HG02973 (cell line): ENCODE data around the gene CADPS.
"Not testable (repeated sequence)": the region's sequence is repeated elsewhere in the genome, so short reads cannot be mapped to it uniquely, and the experiment has no call there.

ENCODE experiments used
- ATAC-seq: cut with Tn5 transposase; IDR thresholded peaks from one replicate; pipeline ENCODE4 v1.9.1; 2021; ENCODE audit warnings: moderate library complexity; ENCODE audit not compliant: unreplicated experiment

Gene CADPS

DNA sequence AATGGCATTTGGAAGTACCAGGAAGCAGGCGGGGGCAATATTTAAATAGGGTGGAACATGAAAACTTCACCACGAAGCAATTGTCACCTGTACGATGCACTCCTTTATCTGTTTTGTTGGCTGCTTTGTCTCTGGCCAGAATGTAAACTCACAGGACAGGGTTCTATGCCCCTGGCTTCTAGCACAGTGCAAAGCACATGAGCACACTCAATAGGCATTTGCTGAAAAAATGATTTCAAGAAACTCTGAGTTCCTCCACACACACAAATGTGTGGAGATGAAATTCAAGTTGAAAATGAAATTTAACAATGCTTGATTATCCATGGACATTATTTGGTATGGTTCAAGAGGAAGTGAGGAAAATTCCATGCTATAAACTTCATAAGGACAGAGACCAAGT is 272.2 kb downstream of the CADPS start:
- no peak for ATAC-seq

DNA sequence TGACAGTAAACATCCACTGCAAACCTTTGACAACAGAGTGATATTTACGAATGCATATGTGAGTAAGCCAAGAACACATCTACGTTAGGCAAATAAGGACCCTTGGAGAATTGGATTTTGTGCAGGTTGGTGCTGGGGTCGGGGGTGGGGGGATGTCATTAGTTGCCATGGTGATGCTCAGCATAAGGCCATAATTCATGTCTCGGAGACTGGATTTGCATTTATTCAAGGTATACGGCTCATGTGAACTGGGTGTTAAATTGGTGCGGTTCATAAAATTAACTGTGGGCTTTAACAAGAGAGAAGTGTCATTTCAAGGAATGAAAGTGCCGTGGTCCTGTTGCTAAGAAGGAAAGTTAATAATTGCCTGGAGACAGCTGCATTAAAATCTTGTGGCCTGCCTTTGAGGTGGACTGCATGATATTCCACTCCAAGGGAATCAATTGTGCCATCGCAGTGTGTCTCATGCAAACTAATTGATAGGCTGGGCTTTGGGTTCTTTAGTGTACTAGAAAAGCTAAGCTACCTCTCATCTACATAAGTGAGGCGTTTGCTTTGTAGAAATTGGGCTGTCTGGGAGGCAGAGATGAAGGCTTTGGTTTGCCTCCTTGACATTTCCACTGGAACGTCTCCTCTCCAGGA is 273.0 kb downstream of the CADPS start:
- no peak for ATAC-seq

DNA sequence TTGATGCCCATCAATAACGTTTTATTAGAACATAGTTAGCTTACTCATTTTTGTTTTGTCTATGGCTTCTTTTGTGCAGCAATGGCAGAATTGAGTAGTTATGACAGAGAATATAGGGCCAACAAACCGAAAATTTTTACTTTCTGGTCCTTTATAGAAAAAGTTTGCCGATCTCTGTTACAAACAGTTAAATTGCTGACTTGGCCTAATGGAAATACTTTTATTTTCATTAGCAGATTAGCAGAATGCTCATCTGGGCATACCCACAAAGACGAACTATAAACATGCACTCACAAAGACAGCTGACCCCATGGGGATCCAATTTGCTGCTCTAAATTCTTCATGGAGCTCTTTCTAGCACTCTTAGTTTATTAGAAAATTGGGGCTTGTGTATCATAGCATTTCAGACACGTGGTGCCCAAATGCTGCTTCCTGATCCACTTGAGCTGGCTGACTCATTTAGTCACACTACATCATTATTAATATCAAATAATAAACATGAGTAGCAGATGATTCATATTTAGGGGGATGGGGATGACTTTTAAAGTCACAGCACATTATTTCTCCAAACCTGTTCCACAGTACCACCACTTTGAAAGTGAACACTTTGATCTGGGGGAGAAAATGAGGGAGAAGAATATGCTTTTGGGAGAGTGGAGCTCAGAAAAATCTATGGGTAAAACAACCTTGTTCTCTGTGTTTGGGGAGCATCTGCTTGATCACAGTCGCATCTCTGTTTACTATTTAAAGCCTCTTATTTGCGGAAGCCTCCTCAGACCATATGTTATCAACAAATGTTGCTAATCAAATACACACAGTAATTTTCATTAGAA is 273.8 kb downstream of the CADPS start:
- ATAC-seq: no peak

DNA sequence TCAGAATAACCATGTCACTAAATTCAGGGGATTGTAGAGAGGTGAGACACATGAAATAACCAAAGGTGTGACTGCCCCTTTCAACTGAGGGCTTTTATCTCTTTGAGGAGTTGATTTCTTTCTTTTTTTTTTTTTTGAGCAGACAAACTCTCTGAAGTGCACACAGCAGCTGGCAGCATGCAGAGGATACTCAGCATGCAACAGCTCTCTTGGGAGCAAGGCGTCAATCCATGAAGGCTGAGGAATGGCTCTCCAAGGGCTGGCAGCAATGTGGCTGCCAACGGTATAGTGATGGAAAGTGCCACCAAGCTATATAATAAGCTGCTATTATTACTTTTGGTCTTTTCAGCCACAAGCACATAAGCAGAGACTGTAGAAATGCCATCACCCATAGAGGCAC is 275.2 kb downstream of the CADPS start:
- no peak for ATAC-seq

DNA sequence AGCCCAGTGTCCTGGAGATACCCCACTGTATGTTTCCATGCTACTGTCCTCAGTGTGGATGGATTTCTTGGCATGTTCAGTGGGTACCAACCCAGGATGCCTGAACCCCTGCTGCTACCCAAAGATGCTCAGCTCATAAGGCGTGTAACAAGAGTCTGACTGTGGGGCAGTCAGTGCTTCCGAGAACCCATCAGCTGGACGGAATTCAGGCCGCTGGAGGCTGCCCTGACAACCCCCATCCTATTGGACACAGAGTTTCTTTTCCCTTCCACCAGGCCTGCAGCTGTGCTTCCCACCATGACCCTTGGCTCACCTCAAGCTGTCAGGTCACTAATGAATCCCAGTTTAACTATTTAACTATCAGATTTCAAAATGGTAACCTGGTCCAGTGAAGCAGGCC is 277.7 kb downstream of the CADPS start:
- no peak for ATAC-seq

DNA sequence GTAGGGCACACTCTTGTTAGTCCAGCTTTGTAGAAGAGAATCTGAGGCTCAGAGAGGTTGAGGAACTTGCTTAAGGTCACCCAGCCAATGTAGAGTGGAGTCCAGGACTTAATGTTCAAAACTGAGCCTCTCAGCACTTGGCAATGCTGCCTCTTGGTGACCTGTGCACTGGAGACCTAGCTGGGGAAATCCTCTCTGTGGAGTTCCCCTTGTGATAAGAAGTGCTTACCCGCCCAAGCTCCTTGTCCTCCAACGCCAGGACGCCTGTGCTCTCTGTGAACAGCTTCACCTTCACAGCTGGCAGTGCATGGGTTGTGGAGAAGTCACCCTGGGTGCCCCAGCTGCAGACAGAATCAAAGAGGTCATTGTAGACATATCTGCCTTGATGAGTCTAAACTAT is 282.8 kb downstream of the CADPS start:
- no peak for ATAC-seq

DNA sequence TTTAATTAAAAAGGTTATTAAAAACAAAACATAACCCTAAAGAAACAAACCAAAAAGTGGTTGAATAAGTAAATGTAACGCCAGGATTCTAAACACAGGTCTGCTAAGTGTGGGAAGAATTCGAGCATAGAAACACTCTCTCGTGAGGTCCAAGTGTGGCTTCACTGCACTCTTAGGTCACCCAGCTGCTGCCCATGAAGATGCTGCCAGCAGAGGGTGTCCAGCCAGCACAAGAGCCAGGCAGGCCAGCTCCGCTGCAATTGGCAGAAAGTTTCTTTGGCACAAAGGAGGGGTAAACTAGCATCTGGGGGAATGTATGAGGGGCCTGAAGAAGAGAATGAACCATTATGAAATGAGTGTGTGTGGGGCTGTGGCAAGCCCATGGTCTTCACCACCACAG is 286.1 kb downstream of the CADPS start:
- no peak for ATAC-seq

DNA sequence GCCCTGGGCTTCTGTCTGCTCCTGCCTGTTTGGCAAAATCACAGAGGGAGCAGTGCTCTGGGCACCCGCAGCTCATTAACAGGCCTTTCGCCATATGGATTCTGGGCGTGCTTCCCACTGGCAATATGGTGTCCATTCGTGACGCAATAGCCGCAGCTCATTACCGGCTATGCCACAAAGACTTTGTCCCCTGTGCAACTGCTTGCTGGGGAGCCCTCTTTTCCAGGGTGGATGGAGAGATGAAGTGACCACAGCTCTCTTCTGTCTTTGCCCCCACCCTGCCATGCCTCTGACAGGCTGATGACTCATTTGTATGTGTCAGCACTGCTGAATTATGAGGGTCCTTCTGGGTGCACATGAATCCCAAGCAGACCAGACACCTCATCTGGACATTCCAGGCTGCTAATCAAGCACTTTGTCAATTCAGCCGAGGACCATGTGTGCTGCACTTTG is 287.6 kb downstream of the CADPS start:
- ATAC-seq: no peak

DNA sequence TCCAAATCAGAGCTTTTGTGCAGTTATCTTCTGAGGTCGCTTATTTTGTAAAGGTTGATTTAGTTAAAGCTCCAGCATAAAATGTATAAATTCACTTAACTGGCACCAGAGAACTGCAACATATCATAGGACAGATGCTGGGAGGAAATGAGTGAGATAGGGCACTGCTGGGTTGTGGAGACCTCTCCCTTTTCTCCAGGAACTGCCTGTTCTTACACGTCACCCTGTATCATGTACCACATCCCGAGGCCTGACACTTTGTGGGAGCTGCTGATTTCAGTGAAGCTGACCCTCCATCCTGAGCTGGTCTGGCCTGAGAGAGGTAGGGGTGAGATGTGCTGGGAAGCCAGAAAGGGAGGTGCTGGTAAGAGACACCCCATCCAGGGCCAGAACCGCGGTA is 288.0 kb downstream of the CADPS start:
- ATAC-seq: no peak

DNA sequence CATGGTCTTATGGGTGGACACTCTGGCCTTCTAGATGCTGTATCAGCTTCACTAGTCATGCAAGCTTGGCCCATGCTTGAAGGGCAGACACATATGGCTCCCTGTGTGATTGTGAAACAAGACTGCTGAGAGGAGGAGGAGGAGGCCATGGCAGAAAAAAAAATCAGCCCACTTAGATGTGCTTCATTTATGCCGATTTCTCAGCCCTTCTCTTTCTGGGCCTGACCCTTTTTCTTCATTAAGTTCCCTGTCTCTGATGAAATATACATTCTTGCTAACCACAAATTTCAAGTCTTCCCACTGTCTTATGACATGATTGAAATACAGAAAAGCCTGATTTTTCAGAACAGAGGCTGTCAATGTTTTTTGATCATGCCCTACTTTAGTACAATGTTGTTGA is 288.9 kb downstream of the CADPS start:
- ATAC-seq: no peak

DNA sequence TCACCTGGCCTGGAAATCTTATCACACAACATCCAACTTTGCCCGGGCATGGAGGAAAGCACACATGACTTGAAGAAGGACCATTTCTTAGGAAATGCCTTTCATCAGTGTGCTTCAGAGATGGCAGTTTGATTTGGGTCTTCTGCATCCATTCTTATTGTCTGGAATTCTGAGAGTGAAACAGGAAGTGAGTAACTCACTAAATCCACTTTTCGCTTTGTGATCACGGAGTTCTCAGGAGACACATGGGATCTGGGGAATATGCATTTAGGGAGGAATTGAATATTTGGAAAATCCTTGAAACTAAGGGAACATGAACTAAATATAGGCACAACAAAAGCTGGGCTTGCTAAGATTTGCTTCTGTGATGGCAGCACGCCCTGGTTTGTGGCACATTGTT is 289.4 kb downstream of the CADPS start:
- ATAC-seq: no peak

DNA sequence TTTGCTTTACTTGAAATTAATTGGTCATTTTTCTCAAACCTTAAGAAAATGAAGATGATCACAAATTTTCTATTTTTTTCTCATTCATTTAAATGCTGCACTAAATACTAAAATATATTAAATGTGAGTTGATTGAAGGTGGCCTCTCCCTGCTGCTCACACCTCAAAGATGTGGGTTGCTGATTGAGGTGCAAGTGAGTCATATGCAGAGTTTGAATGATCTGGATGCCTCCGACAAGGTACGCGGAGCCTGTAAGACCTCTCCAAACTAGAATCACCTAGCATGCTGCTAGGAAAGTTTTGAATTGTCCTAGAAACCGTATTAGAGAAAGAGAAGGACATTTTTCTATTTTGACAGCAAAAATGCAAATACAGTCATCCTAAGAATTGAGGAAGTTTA is 290.6 kb downstream of the CADPS start:
- ATAC-seq: no peak

DNA sequence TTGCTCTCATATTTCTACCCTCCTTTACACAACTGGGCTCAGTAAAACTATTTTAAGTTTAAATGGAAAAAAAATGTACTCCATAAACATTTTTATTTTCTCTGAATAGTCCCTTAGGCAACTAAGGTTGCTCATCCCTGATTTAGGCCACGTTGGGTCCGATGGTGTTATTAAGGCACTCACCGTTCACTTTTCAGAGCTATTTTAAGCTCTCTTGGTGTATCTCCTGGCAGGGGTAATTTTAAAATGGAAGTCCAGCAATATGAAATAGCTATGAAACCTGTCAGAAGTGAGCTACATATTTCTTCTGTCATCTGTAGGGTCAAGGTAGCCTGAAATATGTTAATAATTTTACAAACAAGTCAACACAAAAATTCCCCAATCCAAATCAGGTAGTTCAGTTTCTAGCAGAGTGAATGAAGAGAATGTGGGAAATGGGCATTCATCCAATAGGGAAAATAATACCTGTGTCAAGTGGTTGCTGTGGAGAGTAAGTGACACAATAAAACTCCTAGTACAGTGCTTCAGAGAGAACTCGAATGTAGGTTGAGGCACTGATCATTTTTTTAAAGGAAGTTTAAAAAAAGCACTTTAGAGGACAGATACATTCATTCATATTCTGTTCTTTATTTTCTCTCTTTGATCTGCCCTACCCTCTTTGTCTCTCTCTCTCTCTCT is 292.6 kb downstream of the CADPS start:
- no peak for ATAC-seq

DNA sequence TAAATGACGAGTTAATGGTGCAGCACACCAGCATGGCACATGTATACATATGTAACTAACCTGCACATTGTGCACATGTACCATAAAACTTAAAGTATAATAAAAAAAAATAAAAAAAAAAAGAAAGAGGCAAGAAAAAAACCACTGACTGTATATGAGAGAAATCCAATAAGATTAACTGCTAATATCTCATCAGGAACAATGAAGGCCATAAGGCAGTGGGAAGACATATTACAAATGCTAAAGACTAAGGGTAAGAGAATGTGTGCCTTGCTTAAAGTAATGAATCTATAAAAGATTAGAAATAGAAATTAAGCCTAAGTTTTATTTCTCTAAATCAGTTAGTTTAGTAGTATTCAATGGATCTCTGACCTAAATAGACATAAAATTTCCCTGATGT is 294.7 kb downstream of the CADPS start:
- not testable (repeated sequence) for ATAC-seq

DNA sequence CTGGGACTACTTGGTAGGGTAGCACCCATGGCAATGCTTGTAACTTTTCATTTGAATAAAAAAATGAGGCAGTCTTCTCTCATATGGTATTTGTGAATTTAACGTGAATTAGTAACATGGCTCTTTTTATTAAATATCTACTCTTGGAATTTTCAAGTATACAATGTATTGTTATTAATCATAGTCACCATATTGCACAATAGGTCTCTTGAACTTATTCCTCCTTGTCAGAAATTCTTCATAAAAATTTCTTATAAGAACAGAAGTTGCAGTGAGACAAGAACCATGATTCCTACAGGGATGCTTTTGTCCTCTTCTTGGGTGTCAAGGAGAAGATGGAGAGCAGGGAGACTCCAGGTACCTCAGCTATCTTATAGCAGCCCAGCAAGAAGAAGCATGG is 298.1 kb downstream of the CADPS start:
- ATAC-seq: no peak

DNA sequence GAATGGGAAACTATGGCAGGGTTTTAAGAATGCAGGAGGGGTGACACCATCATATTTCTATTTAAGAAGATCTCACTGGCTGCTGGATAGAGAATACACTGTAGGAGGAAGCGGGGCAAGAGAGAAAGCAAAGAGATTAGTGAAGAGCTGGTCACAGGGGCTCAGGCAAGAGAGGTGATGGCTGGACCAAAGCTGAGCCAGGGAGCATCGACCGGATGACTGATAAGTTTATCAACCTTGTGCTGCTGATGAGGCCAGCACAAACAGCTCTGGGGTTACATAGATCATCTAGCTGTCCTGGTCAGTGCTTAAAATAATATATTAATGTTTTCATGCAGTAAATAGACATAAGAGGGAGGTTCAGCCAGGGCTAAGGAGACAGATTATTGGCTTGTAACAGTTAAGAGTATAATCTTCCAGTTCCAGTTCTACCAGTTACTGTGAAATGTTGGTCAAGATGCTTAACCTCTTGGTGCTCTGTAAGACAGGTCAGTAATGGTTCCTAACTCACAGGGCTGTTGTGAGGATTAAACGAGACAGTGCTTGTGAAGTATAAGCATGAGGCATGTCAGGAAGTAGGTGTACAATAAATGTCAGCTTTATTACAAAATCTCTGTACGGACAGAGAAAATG is 300.8 kb downstream of the CADPS start:
- ATAC-seq: no peak

DNA sequence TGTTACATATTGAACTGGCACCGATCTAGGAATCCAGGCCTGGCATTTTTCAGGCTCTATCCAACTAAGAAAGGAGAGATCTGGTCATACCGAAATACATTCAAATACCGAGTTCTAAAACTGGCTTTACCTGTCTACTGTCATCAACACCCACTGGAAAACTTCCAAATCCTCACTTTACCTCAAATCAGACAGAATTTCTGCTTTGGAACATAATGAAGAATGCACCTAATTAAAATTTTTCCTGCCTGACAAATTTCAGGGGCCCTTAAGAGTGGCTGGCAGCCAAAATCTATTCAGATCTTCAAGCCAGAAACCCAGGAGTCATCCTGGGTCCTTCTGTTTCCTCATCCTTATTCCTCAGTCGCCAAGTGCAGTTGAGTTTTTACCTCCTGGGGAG is 303.3 kb downstream of the CADPS start:
- ATAC-seq: no peak

DNA sequence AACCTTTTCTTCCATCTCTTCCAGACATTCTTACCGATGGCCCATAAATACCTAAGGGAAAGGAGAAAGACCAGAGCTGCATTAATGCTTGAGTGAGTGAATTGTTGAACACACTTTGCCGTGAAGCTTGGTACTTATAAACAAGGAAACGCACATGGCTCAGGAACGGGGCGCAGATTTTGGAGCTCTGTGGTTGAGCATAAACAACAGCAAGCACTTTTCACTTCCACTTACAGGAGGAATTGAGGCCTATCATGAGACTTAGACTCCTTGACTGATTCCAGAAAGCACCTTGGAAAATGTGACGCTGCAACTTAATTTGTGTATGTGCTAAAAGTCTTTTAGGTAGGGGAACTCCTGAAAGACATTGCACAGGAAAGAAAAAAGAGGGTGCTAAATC is 304.3 kb downstream of the CADPS start:
- ATAC-seq: no peak

DNA sequence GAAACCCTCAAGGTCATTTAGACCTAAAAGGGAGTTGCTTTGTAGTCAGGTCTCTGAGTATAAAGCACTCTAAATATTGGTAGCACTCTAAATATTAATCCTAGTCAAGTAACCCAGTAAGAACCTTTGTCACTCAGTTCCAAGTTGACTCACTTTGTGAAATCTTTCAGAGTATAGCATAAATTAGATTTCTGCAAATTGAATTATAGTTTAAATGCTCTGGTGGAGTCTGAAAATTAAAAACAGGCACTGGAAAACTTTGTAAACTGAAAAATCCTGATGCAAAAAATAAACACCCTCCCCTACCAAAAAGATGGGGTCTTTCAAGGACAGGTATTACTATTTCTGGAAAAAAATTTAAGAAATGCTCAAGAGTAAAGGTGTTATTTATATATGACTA is 305.6 kb downstream of the CADPS start:
- no peak for ATAC-seq

DNA sequence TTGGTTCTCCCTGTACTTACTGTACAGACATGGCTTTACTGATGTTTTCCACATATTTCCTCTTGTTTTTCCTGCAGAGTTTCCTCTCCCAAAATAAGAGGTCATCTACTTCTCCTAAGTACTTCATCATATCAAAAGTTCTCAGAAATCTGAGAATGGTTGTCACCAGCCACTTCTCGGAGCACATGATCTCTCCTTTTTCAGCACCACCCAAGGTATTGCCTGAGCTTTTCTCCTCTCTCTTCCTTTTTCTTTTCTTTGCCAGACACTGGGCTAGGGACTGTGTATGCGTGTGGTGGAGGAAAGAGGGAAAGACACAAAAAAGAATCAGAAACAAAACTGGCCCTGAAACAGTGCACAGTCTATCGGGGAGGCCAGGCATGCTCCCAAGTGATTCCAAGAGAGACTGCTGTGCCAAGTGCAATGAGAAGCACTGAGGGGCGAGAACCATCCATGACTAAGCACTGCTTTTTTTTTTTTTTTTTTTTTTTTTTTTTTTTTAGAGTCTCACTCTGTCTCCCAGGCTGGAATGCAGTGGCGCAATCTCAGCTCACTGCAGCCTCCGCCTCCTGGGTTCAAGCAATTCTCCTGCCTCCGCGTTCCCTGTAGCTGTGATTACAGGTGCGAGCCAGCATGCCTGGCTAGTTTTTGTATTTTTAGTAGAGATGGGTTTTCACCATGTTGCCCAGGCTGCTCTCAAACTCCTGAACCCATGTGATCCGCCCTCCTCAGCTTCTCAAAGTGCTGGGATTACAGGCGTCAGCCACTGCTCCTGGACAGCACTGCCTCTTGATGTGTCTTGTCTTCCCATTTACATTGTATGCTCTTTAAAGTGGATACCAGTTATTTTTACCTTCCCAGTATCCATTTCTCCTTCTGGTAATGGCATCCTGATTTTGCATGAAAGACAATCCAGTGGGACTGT is 307.9 kb downstream of the CADPS start:
- ATAC-seq: no peak
